Stimulated activated CD4-positive, alpha-beta T cell treated with anti-CD3 and anti-CD28 coated beads, TNF-alpha, amount 100 ng/mL, for 48 hours (primary cell): ENCODE measurements around the gene DGKQ.

Source experiments
- DNase-seq, 3 donors: peaks; one replicate each; pipeline ENCODE4 v3.0.0-alpha.2; 2020; ENCODE audit warnings: low read depth in 3 of 3

DGKQ gene

GRCh38 chr4:961351-962230, 11.8 kb downstream of the DGKQ start:
- no peak for DNase-seq

GRCh38 chr4:960636-961350, 12.6 kb downstream of the DGKQ start:
- no peak for DNase-seq

GRCh38 chr4:960140-960635, 13.2 kb downstream of the DGKQ start:
- no peak for DNase-seq

- DNase-seq, result no peak
Measured at GRCh38 chr4:959338-960139, 13.8 kb downstream of the DGKQ start.

- no peak for DNase-seq
Measured at GRCh38 chr4:958696-959337, 14.6 kb downstream of the DGKQ start.

GRCh38 chr4:958314-958665, 15.1 kb downstream of the DGKQ start:
- no peak for DNase-seq

- no peak for DNase-seq
Measured at GRCh38 chr4:957581-958313, 15.6 kb downstream of the DGKQ start.

GRCh38 chr4:957231-957580, 16.2 kb downstream of the DGKQ start:
- DNase-seq, result no peak

- no peak for DNase-seq
Measured at GRCh38 chr4:956531-957230, 16.7 kb downstream of the DGKQ start.

- DNase-seq, result no peak
Measured at GRCh38 chr4:955931-956381, 17.4 kb downstream of the DGKQ start.

- DNase-seq, result no peak
Measured at GRCh38 chr4:955161-955921, 18.0 kb downstream of the DGKQ start.

- no peak for DNase-seq
Measured at GRCh38 chr4:954211-955020, 19.0 kb downstream of the DGKQ start.

GRCh38 chr4:953574-953915, 19.8 kb downstream of the DGKQ start:
- no peak for DNase-seq

- no peak for DNase-seq
Measured at GRCh38 chr4:952881-953573, 20.3 kb downstream of the DGKQ start.

GRCh38 chr4:951594-952468, 21.5 kb downstream of the DGKQ start:
- no peak for DNase-seq

- DNase-seq, result no peak
Measured at GRCh38 chr4:951186-951585, 22.2 kb downstream of the DGKQ start.
